HG03175 (cell line): ENCODE results near the gene HK1.
A peak's percentile ranks its signal among the peaks of the same experiment; 100 is the strongest.
"Not testable (repeated sequence)": the region's sequence is repeated elsewhere in the genome, so short reads cannot be mapped to it uniquely, and the experiment has no call there.

Experiments
- ATAC-seq: cut with Tn5 transposase; IDR thresholded peaks from one replicate; pipeline ENCODE4 v1.9.1; 2021; ENCODE audit warnings: mild to moderate bottlenecking, moderate library complexity; ENCODE audit not compliant: unreplicated experiment

Gene HK1

GRCh38 chr10:69306421-69306820 lies 28.1 kb downstream of the HK1 start:
- ATAC-seq = no peak

GRCh38 chr10:69307434-69307833 lies 29.1 kb downstream of the HK1 start:
- no peak for ATAC-seq

GRCh38 chr10:69308304-69308703 lies 30.0 kb downstream of the HK1 start:
- ATAC-seq = not testable (repeated sequence)

DNA sequence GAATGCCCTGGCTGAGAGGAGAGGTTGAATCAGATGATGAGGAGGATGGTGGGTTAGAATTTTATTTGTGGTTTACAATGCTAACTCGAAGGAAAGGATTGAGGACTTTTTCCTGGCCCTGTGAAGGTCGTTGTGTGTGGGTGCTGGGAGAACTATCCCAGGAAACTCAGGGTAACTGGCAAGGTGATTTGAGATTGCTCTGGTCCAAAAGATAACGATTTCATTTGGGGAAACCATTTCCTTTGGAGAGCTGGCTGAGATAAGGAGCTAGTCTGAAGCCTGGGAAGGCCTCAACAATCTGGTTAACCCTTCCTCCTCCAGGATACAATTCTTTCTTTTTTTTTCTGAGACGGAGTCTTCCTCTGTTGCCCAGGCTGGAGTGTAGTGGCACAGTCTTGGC lies 33.0 kb downstream of the HK1 start:
- no peak for ATAC-seq

GRCh38 chr10:69312528-69312927 lies 34.2 kb downstream of the HK1 start:
- no peak for ATAC-seq

- ATAC-seq = no peak
Observed at GRCh38 chr10:69315100-69315542, 36.8 kb downstream of the HK1 start.

DNA sequence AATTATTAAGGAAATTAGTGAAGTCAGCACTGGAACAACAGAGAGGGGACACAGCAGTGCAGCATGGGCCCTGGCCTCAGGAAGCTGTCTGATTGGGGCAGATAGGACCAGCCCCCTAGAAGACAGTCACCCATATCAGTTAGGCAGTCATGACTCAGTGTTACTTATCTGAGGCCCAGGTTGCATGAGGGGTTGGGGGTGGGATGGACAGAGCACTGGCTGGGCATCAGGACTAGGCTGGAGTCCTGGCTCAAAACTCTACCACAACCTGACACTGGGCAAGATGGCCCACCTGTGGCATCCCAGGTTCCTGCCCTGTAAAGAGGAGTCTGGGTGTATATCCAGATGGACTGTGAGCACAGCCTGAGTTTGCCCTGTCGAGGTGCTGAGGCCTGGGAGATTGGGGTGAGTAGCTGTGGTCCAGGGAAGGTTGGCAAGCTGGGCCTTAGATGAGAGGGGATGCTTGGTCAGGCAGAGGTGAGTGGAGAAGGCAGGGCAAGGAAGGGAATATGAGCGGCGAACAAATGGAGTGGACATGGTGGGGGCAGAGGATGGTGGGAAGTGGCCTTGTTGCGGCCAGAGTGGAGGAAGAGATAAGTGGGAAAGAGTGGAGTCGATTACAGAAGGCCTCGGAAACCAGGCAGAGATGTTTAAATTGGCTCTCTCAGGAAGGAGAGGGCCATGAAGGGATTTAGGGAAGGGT lies 37.5 kb downstream of the HK1 start:
- no peak for ATAC-seq

- ATAC-seq = no peak
Observed at GRCh38 chr10:69316313-69317059, 38.2 kb downstream of the HK1 start.

GRCh38 chr10:69317175-69317604 lies 38.9 kb downstream of the HK1 start:
- ATAC-seq = peak; percentile 53

- no peak for ATAC-seq
Observed at GRCh38 chr10:69317626-69318105, 39.4 kb downstream of the HK1 start.

- peak; percentile 80 for ATAC-seq
Observed at GRCh38 chr10:69318106-69318866, 40.0 kb downstream of the HK1 start.

DNA sequence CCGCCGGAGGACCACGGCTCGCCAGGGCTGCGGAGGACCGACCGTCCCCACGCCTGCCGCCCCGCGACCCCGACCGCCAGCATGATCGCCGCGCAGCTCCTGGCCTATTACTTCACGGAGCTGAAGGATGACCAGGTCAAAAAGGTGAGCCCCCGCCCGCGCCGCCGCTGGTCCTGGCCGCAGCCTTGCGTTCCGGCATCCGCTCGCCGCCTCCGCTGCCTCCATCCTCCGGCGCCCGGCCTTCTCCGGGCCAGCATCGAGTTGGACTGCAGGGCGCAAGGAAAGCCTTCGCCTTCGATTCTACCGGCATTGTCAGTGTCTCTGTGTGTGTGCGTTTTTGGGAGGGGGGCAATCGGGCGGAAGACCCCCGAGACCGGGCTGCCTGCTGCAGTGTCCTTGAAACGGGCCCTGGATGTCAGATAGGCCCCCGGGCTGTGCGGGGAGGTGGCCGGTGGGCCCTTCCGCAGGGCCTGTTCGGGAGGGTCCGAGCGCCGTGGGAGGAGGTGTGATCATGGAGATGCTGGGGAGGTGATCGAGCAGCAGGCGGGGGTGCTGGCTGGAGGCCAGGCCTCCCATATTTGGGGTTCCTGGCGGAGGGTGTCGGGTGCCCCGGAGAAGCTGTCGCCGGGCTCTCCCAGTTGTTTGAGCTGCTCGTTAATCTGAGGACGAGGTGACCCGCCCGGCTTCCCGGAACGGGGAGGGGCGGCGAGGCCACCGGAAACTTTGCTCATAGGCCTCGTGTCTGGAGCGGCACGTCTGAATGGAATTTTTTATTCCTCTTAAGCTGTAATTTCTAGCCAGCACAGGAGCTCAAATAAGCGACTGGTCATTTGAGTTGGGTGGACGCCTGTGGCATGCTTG lies 40.8 kb downstream of the HK1 start:
- peak; percentile 26 for ATAC-seq

GRCh38 chr10:69319841-69320316 lies 41.6 kb downstream of the HK1 start:
- ATAC-seq = no peak

GRCh38 chr10:69320521-69320920 lies 42.2 kb downstream of the HK1 start:
- ATAC-seq = no peak

DNA sequence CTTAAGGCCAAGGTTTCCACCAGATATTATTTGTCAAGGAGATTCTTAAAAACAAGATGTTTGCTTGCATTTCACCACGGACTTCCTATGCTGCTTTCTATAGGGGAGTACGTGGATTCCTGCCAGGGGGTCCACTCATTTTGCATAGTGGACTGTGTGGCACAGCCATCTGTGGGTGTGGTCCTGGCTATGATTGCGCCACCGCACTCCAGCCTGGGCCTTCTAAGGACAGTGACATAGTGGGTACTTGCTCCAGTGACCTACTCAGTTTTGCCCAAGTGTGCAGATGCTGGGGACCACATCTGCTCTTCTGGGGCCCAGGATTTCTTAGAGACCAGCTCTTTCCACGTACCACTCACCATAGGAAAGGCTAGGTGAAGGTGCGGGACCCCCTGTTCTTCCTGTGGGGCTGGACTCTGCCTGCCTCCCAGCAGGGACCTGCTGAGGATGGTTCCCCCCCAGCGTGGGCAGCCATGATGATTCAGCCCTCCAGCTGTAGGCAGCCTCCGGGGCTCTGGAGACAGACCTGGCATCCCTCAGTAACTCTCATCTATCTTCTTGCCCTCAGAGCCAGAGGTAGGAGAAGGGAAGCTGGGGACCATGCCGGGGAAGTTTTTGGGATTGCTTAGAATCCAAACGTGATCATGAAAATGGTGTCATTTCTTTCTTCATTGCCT lies 42.9 kb downstream of the HK1 start:
- no peak for ATAC-seq

DNA sequence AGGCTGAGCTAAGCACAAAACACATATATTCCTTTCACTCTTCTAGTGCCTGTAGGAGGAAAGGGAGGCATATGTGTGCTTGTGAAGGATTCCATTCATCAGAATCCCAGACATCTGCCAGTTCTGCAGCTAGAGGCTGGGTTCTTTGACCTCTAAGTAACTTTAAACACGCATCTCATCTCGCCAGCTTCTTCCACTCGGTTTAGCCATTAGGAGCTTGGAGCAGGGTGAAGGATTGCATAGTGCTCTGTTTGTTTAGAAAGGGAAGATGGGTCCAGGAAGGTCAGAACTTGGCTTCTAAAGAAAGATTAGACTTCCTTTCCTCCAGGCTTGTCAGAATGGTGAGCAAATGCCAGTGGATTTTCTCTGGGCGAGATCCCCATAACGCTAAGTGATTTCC lies 43.6 kb downstream of the HK1 start:
- ATAC-seq = no peak

DNA sequence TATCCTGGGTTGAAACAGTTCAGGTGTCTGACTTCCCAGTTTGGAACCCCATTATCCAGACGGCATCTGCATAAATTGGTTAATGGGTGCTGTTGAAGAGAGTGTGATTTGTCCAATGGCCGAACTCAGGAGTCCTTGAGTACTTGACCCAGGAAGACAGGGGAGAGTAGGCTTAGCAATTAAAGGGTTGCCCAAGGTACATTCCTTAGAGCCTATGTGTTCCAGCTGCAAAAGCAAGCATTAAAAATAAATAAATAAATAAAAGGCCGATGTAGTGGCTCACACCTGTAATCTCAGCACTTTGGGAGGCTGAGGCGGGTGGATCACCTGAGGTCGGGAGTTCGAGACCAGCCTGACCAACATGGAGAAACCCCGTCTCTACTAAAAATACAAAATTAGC lies 44.0 kb downstream of the HK1 start:
- not testable (repeated sequence) for ATAC-seq

DNA sequence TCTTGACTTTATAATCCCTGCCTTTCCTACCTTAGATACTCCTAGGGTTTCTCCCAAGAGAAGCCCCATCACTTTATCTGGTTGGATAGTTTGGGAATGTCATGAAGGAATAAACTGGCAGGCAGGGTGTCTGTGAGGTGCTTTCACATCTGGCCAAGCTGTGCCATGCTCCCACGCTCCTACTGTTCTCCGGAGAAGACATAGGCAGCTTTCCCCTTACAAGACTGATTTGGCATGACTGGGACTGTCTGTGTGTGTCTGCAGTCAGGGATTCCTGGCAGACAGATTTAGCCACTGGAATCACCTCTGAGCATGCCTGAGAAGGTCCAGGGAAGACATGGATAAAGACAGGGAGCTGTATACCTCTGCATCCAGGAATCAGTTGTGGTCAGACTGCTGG lies 45.3 kb downstream of the HK1 start:
- ATAC-seq = no peak

GRCh38 chr10:69324583-69324982 lies 46.3 kb downstream of the HK1 start:
- ATAC-seq = no peak
